OCI-LY1 (cell line): ENCODE results near the gene PCDHGA2.

Experiments
- EZH2 ChIP-seq: fragments of 200-600 bp; sonication (generic), shearing (Covaris generic); IDR thresholded peaks from 2 replicates; pipeline ENCODE4 v1.8.0; 2017; ENCODE audit warnings: borderline replicate concordance, mixed run types, mild to moderate bottlenecking, antibody characterized with exemption, low read length, moderate library complexity, mixed read lengths
- TF ChIP-seq, protein P1 (sequence below): fragments of 200-600 bp; sonication (generic), shearing (Covaris generic); IDR thresholded peaks from 2 replicates; pipeline ENCODE4 v1.5.1; 2017; ENCODE audit warnings: mild to moderate bottlenecking, antibody characterized with exemption, low read length, moderate library complexity, mixed read lengths

DNA sequence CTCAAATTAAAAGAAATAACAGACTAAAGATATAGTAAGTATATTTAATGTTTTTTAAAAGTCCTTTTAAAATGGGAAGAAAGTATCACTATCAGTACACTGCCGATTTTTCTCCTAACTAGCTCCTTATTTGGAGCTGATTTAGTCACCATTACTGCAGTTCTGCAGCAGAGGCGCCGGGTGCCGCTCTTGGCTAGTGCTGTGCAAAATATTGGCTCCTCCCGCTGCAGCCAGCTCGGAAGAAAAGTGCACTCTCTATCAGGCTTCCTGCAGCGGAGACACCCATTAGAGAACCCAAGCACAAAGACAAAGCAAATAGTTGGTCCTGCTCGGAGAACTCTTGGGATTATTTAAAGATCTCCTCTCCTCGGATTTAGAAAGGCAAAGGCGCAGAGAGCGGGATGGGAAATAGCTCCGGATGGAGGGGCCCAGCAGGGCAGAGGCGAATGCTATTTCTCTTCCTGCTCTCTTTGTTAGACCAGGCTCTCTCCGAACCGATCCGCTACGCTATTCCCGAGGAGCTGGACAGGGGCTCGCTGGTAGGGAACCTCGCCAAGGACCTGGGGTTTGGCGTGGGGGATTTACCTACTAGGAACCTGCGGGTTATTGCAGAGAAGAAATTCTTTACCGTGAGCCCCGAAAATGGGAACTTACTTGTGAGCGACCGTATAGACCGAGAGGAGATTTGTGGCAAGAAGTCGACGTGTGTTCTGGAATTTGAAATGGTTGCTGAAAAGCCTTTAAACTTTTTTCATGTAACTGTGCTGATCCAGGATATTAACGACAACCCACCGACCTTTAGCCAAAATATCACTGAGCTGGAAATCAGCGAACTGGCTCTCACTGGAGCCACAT, 31.7 kb downstream of the PCDHGA2 start, which contains the start of gene PCDHGB3:
- TF ChIP-seq, protein P1, sequence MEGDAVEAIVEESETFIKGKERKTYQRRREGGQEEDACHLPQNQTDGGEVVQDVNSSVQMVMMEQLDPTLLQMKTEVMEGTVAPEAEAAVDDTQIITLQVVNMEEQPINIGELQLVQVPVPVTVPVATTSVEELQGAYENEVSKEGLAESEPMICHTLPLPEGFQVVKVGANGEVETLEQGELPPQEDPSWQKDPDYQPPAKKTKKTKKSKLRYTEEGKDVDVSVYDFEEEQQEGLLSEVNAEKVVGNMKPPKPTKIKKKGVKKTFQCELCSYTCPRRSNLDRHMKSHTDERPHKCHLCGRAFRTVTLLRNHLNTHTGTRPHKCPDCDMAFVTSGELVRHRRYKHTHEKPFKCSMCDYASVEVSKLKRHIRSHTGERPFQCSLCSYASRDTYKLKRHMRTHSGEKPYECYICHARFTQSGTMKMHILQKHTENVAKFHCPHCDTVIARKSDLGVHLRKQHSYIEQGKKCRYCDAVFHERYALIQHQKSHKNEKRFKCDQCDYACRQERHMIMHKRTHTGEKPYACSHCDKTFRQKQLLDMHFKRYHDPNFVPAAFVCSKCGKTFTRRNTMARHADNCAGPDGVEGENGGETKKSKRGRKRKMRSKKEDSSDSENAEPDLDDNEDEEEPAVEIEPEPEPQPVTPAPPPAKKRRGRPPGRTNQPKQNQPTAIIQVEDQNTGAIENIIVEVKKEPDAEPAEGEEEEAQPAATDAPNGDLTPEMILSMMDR, result 0 out of 2 replicates have a peak, but pooled peaks have one; percentile 13
- no peak for TF ChIP-seq EZH2
